ENCODE data around the gene SCGB3A1. TPM values are rescaled to one million over a fixed set of nuclear protein-coding genes. Genes with fewer than 3 reads are reported as not detected.

SCGB3A1 gene
- total RNA-seq, 1 experiment from 2014 or later = not detected

DNA sequence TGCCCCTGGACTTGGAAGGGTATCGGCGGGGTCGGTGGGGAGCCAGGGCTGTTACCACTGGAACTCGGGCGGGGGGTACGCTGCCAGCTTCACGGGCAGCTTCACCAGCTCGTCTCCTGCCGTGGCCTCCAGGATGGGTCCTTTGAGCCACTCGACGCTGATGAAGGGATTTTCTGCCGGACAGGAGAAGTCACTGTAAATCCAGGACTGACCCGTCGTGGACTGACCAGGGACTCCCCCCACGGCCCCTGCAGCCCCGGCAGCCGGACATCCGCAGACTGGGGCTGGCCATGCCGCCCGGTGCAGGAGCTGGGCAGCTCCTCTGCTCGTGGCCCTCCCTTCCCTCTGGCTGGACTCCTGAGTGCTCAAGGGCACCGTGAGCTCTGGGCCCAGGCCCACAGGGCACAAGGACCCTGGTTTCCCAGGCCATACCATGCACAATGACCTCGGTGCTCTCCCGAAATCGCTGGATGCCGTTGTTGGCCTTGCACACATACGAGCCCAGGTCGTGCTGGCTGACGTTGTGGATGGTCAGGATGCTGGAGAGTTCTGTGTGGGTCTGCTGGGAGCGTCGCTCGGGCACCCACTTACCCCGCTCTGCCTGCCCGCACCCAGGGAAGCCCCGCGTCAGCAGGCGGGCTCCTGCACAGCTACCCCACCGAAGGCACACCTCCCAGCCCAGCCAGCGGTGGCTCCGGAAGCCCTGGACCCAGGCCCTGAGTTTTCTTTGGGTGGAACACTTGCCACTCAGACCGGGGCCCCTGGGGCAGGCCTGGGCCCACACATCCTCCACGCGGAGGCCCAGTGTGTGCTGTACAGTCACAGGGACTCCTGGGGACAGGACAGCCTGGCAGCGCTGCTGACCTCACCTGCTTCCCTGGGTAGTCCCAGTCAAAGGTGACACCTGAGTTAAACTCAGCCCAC is 37.8 kb upstream of the SCGB3A1 start:
- no peaks in the 10 kb centered on the region for H4K20me1 ChIP-seq (ENCODE audit: low read length)
- POLR2A ChIA-PET (ENCODE audit: unreplicated experiment) = no interaction called here
- H3K4me1 ChIP-seq (ENCODE audit: insufficient read depth, low read length) = no peaks in the 10 kb centered on the region
- H3K9ac ChIP-seq (ENCODE audit: low read length) = no peak overlapping the region
- no peaks in the 10 kb centered on the region for H3K9me3 ChIP-seq (ENCODE audit: low read length)
- ATAC-seq = no peak
- H3K27me3 ChIP-seq (ENCODE audit: low read length) = peaks cover 4% of the 10 kb centered on the region; the same call in 1 of the 2 replicates
- CTCF ChIA-PET = interaction anchor here (0.6 kb wide), 1 partner anchor 125 kb away, joined by 3 read pairs; no protein-coding TSS in a partner anchor
- BruUV-seq (replicated peaks) = no TSS peak
- no peaks in the 10 kb centered on the region for H3K9me2 ChIP-seq (replicated peaks; ENCODE audit: low read length)
- H3K27ac ChIP-seq (ENCODE audit: low read length) = no peak overlapping the region
- no peak overlapping the region for H2AFZ ChIP-seq (ENCODE audit: low read length)
- H3K4me2 ChIP-seq (ENCODE audit: low read length) = no peak overlapping the region
- intact Hi-C loops (cut with micrococcal nuclease) = no loop called here
- H3F3A ChIP-seq (ENCODE audit: low read length, unreplicated experiment) = no peaks in the 10 kb centered on the region
- H3K79me2 ChIP-seq (ENCODE audit: low read length) = no peaks in the 10 kb centered on the region
- TF ChIP-seq EZH2 (IDR thresholded peaks at IDR 0.05; ENCODE audit: low read length, unreplicated experiment) = no peak
- TF ChIP-seq, protein P1, sequence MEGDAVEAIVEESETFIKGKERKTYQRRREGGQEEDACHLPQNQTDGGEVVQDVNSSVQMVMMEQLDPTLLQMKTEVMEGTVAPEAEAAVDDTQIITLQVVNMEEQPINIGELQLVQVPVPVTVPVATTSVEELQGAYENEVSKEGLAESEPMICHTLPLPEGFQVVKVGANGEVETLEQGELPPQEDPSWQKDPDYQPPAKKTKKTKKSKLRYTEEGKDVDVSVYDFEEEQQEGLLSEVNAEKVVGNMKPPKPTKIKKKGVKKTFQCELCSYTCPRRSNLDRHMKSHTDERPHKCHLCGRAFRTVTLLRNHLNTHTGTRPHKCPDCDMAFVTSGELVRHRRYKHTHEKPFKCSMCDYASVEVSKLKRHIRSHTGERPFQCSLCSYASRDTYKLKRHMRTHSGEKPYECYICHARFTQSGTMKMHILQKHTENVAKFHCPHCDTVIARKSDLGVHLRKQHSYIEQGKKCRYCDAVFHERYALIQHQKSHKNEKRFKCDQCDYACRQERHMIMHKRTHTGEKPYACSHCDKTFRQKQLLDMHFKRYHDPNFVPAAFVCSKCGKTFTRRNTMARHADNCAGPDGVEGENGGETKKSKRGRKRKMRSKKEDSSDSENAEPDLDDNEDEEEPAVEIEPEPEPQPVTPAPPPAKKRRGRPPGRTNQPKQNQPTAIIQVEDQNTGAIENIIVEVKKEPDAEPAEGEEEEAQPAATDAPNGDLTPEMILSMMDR (conservative IDR thresholded peaks at IDR 0.05; ENCODE audit: low read depth, low read length) = no peak
- no peak for TF ChIP-seq EZH2phosphoT487 (IDR thresholded peaks at IDR 0.05; ENCODE audit: borderline replicate concordance, low read length)
- H3K4me3 ChIP-seq (ENCODE audit: low read length) = no peak overlapping the region
- no peaks in the 10 kb centered on the region for H3K36me3 ChIP-seq (ENCODE audit: low read depth, low read length)
- no peak for DNase-seq

GRCh38 chr5:180628211-180628610 is 36.9 kb upstream of the SCGB3A1 start:
- BruUV-seq (replicated peaks) = no TSS peak
- no peak for ATAC-seq
- H3K27me3 ChIP-seq (ENCODE audit: low read length) = no peaks in the 10 kb centered on the region
- POLR2A ChIA-PET (ENCODE audit: unreplicated experiment) = no interaction called here
- intact Hi-C loops (cut with micrococcal nuclease) = no loop called here
- no peak for DNase-seq
- H3K9me3 ChIP-seq (ENCODE audit: low read length) = no peaks in the 10 kb centered on the region
- H3K4me1 ChIP-seq (ENCODE audit: insufficient read depth, low read length) = no peaks in the 10 kb centered on the region
- H3K4me2 ChIP-seq (ENCODE audit: low read length) = no peak overlapping the region
- no peak overlapping the region for H3K27ac ChIP-seq (ENCODE audit: low read length)
- TF ChIP-seq, protein P1 (conservative IDR thresholded peaks at IDR 0.05; ENCODE audit: low read depth, low read length) = no peak
- TF ChIP-seq EZH2 (IDR thresholded peaks at IDR 0.05; ENCODE audit: low read length, unreplicated experiment) = no peak
- no peak for TF ChIP-seq EZH2phosphoT487 (IDR thresholded peaks at IDR 0.05; ENCODE audit: borderline replicate concordance, low read length)
- H3F3A ChIP-seq (ENCODE audit: low read length, unreplicated experiment) = no peaks in the 10 kb centered on the region
- H3K79me2 ChIP-seq (ENCODE audit: low read length) = no peaks in the 10 kb centered on the region
- no peaks in the 10 kb centered on the region for H4K20me1 ChIP-seq (ENCODE audit: low read length)
- H2AFZ ChIP-seq (ENCODE audit: low read length) = no peak overlapping the region
- no peaks in the 10 kb centered on the region for H3K36me3 ChIP-seq (ENCODE audit: low read depth, low read length)
- no peaks in the 10 kb centered on the region for H3K9me2 ChIP-seq (replicated peaks; ENCODE audit: low read length)
- H3K4me3 ChIP-seq (ENCODE audit: low read length) = no peak overlapping the region
- CTCF ChIA-PET = no interaction called here
- no peak overlapping the region for H3K9ac ChIP-seq (ENCODE audit: low read length)
